Stimulated activated CD4-positive, alpha-beta T cell treated with anti-CD3 and anti-CD28 coated beads, Interleukin-12 subunit alpha, Interleukin-12 subunit beta, amount 100 ng/mL, for 24 hours (primary cell): Measurements from ENCODE around the gene PAGR1.
"Not testable (repeated sequence)": the region's sequence is repeated elsewhere in the genome, so short reads cannot be mapped to it uniquely, and the experiment has no call there.

ENCODE experiments used
- DNase-seq, 2 experiments: peaks; one replicate each; pipeline ENCODE4 v3.0.0-alpha.2; 2020; ENCODE audit warnings: low read depth in 2 of 2

The PAGR1 gene

GRCh38 chr16:29815793-29816693, at the start of gene PAGR1:
PAGR1 (plus strand) TSS chr16:29816152; CDS start chr16:29816526, 374 bp downstream.
- DNase-seq: peak; percentile 97 to 98

GRCh38 chr16:29766571-29766970, 49.4 kb upstream of the PAGR1 start:
- no peak for DNase-seq

- no peak for DNase-seq
Observed at GRCh38 chr16:29767062-29767461, 48.9 kb upstream of the PAGR1 start.

- DNase-seq: no peak
Observed at GRCh38 chr16:29769507-29769906, 46.4 kb upstream of the PAGR1 start.

- DNase-seq: no peak
Observed at GRCh38 chr16:29770250-29770929, 45.6 kb upstream of the PAGR1 start.

GRCh38 chr16:29772330-29772729, 43.6 kb upstream of the PAGR1 start:
- not testable (repeated sequence) for DNase-seq

- DNase-seq: no peak
Observed at GRCh38 chr16:29774730-29775129, 41.2 kb upstream of the PAGR1 start.

GRCh38 chr16:29775742-29776408, 40.1 kb upstream of the PAGR1 start:
- no peak for DNase-seq

GRCh38 chr16:29777576-29778350, 38.2 kb upstream of the PAGR1 start, which contains the start of gene ZG16:
ZG16 (plus strand) TSS chr16:29778256; CDS start chr16:29779267, 1,011 bp downstream.
- DNase-seq: no peak

- DNase-seq: no peak
Observed at GRCh38 chr16:29779474-29779873, 36.5 kb upstream of the PAGR1 start.

- DNase-seq: not testable (repeated sequence)
Observed at GRCh38 chr16:29783094-29783953, 32.6 kb upstream of the PAGR1 start.

GRCh38 chr16:29784157-29784556, 31.8 kb upstream of the PAGR1 start:
- DNase-seq: no peak

- DNase-seq: peak; percentile 36 to 69
Observed at GRCh38 chr16:29784901-29785500, 31.0 kb upstream of the PAGR1 start.

GRCh38 chr16:29787155-29787554, 28.8 kb upstream of the PAGR1 start:
- not testable (repeated sequence) for DNase-seq

GRCh38 chr16:29789775-29790182, 26.2 kb upstream of the PAGR1 start:
- no peak for DNase-seq

- DNase-seq: peak; percentile 99 to 100
Observed at GRCh38 chr16:29790183-29790948, 25.6 kb upstream of the PAGR1 start, which contains the start of gene KIF22. KIF22 (plus strand) TSS chr16:29790751; CDS start chr16:29790760, 9 bp downstream.

GRCh38 chr16:29790949-29791844, 24.8 kb upstream of the PAGR1 start:
- DNase-seq: no peak
